HuH-7 (cell line): ENCODE measurements around the gene STX19.
A peak's percentile ranks its signal among the peaks of the same experiment; 100 is the strongest.
"Not testable (repeated sequence)": the region's sequence is repeated elsewhere in the genome, so short reads cannot be mapped to it uniquely, and the experiment has no call there.

Experiments used
- DNase-seq: peaks from one replicate; pipeline ENCODE4 v3.0.0; 2011; ENCODE audit warnings: low spot score

Gene STX19

GRCh38 chr3:93973131-93974126 is 55.0 kb downstream of the STX19 start, which contains the start of gene PROS1:
TSS of gene PROS1 (minus strand) at chr3:93973896. CDS start at chr3:93973749, 147 bp downstream.
- DNase-seq, result peak; percentile 88

GRCh38 chr3:93969997-93970396 is 58.4 kb downstream of the STX19 start:
- DNase-seq, result no peak

GRCh38 chr3:93969443-93969842 is 59.0 kb downstream of the STX19 start:
- no peak for DNase-seq

- not testable (repeated sequence) for DNase-seq
These were observed 63.3 kb downstream of the STX19 start for GRCh38 chr3:93965106-93965505.
